ENCODE measurements around the gene ZNF586.
"Not testable (repeated sequence)": the region's sequence is repeated elsewhere in the genome, so short reads cannot be mapped to it uniquely, and the experiment has no call there.

The ZNF586 gene

DNA sequence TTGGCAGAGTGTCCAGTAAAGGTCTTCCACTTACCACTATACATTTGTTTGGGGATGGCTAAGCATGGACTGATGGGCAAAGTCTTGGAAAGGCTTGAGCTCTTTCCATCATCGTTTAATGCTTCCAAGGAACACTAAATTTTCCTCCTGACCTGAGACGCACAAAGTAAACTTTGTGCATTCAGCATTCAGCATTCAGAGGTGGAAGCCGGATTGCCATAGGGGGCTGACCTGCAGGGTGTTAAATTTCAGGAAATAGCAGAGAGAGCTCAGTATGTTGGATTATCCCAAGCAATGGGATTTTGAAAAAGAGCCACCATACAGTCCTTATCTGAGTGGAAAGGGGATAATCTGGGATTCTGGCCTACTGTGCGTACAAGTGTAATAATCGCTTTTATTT, 31.2 kb downstream of the ZNF586 start:
- DNase-seq: no peak

DNA sequence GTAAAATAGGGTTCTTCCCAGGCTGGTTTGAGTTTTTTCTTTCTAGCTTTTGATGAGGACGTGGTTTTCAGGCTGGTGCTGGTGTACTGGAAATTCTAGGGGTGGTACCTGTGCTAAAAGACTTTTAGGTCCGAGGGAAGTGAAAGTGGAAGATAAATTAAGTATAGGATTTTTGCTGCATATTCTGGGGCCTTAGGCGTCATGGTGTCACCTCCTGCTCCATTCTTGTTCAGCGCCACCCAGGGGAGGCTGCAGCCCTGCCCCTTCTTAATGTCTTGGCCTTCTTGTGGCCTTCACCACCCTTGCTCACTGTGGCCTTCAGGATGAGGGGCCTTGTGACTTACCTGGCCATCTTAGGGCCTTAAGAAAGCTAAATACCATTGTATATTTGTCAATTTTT, 32.8 kb downstream of the ZNF586 start:
- no peak for DNase-seq

DNA sequence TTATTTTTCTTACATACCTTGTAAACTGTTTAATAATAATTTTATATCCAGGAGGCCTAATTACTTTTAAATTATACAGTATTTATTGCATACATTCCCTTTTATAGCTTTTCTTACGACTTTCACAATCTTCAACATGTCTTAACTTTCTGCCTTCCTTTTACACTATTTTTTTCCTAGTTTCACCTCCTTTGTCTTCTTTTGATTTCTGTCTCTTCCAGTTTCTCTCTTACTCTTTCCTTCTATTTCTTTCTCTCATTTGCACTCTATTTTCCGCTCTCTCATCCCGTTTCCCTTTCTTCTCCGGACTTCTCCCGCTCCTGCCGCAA, 33.8 kb downstream of the ZNF586 start:
- no peak for DNase-seq

DNA sequence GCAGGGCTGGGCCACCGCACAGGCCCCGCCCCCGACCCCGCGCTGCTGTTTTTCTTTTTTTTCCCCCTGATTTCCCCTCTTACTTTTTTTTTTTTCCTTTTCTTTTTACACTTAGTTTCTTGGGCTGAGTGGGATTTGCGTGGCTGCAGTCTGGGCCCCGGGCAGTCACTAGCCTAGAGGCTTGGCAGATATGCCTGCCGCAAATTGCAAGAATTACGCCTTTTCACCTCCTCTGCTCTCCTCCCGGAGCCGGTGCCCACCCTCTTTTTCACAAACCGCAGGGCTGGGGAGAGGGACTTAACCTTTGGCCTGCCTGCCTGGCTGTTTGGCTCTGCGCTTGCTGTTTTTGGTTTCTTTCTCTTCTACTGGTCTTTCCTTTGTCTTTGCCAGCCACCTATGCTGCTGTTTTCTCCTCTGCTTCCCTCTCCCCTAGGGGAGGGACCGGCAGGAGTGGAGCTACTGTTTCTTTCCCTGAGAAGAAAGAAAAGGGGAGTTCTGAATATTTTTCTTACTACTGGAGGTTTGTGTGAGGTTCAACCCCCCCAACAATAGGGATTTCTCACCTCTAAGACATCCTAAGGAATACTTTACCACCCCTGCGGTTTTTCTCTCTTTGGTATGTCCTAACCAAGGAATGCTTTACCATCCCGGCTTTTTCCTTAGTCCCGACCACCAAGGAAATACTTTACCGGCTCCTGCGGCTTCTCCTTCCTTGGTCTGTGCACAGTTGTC, 34.3 kb downstream of the ZNF586 start:
- peak; percentile 51 for DNase-seq

DNA sequence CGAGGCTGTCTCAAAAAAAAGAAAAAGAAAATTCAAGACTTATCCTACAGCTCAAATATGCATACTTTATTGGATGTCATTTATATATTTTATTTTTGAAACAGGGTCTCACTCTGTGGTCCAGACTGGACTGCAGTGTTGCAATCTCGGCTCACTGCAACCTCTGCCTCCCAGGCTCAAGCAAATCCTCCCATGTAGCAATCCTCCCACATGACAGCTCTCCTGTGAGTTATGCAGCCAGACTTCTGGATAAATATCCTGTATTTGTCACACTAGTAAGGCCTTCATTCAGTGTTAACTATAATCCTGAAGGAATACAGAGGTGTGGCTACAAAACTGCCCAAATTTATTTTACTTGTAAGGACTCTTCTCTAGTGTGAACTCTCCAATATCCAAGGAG, 38.1 kb downstream of the ZNF586 start:
- no peak for DNase-seq

DNA sequence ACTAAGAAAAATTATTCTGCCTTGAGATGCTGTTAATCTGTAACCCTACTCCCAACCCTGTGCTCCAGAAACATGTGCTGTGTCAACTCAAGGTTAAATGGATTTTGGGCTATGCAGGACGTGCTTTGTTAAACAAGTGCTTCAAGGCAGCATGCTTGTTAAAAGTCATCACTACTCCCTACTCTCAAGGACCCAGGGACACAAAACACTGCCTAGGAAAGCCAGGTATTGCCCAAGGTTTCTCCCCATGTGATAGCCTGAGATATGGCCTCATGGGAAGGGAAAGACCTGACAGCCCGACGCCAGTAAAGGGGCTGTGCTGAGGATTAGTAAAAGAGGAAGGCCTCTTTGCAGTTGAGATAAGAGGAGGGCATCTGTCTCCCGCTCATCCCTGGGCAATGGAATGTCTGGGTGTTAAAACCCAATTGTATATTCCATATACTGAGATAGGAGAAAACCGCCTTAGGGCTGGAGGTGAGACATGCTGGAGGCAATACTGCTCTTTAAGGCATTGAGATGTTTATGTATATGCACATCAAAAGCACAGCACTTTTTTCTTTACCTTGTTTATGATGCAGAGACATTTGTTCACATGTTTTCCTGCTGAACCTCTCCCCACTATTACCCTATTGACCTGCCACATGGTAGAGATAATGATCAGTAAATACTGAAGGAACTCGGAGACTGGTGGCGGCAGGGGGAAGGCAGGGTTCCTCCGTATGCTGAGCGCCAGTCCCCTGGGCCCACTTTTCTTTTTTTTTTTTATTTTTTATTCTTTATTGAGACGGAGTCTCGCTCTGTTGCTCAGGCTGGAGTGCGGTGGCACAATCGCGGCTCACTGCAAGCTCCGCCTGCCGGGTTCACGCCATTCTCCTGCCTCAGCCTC, 41.2 kb downstream of the ZNF586 start:
- DNase-seq: not testable (repeated sequence)

DNA sequence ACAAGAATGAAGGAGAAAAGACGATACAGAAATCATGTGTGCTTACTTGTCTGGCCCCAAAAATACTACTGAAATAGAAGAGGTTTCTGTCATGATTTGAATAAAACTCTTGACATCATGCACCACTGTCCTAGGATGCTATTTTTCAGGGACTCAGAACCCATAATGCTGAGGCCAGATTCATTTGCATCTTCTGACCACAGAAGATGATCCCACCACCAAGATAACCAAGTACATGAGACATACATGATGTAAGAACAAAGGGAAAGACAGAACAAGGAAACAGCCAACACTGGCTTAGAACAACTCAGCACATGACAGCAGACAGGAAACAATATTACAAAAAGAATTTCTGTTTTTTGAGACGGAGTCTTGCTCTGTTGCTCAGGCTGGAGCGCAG, 42.8 kb downstream of the ZNF586 start:
- DNase-seq: no peak

DNA sequence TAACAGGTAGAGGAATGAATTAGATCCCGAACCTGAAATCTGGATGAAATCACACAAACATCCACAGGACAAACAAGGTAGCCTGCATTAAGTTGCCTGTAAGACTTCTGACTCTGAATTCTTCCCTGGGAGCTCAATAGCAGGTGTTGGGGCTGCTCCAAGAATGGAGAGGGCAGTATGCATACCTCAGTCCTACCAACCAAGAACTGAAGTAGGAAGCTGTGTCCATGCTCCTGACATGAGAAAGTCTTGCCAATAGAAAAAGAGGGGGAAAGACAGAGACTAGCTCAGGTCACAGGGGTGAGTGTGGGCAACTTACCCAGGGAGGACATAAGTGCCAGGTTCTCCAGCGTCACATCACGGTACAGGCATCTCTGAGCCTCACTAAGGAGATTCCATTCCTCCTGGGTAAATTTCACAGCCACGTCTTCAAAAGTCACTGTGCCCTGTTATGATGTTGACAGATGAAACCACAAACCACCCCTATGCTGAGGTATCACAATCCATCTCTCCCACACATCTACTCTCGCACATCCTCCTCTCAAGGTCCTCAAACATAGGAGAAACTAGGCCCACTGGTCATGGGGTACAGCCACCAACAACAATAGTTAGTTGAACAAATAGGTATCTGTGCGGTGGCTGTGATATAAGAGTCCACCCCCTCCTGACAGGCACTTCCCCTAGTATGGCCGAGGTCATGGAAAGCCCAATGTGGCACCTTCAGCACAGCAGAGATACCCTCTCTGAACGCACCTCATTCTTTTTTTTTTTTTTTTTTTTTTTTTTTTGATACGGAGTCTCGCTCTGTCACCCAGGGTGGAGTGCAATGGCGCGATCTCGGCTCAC, 43.7 kb downstream of the ZNF586 start:
- not testable (repeated sequence) for DNase-seq

DNA sequence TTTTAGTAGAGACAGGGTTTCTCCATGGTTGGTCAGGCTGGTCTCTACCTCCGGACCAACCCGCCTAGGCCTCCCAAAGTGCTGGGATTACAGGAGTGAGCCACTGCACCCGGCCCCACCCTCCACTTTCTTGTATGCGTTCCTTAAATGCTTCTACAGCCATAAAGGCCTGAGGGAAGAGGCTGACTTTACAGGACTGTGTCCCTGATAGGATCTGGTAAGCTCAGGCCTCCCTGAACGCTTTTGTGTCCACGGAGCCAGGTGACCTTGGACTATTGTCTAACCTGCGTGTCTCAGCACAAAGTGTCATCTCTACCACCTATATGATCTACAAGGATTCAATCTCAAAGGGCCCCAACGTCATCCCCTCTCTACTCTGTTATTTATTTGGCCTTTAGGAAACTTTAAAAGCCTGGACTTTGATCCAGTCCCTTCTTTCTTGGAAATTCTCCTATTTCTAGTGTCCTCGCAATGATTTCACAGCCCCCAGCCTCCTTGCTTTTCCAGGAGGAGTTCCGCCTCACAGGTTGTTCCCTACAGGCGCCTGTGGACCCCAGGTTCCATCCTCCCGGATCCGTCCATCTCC, 44.5 kb downstream of the ZNF586 start:
- no peak for DNase-seq

DNA sequence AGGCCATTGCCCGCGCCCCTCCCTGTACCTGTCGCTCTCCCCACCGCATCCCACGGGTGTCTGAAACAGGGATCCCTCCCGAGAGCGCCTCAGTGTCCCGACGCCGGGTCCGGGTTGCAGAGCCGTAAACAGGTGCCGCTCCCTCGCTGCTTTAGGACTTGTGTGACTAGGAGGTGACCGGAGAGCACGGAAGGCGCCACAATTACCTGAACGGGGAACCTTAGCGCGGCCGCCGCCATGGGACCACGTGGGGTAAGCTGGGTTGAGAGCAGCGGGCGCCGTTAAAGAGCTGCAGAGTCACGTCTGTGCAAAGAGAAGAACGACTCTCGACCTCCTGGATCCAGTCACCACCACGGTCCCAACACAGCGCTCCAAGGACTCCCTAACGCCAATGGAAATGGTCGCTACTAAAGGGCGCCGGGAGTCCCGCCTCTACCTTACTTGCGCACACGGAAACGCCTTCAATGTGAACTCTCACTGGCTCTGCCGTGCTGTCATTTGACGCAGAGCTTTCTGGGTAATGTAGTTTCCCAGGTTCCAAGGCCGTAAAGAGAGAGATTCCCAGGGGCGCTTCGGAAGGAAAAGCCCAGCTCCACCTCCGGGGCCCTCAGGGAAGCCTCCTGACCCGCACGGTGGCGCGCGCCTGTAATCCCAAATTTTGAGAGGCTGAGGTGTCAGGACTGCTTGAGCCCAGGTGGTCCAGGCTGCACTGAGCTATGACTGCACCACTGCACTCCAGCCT, 45.2 kb downstream of the ZNF586 start, which contains the start of gene ZNF552:
Gene ZNF552 (minus strand): TSS at position 409 of the 742 bp plus-strand sequence. CDS start 170 bp downstream, at position 239.
- peak; percentile 90 for DNase-seq

DNA sequence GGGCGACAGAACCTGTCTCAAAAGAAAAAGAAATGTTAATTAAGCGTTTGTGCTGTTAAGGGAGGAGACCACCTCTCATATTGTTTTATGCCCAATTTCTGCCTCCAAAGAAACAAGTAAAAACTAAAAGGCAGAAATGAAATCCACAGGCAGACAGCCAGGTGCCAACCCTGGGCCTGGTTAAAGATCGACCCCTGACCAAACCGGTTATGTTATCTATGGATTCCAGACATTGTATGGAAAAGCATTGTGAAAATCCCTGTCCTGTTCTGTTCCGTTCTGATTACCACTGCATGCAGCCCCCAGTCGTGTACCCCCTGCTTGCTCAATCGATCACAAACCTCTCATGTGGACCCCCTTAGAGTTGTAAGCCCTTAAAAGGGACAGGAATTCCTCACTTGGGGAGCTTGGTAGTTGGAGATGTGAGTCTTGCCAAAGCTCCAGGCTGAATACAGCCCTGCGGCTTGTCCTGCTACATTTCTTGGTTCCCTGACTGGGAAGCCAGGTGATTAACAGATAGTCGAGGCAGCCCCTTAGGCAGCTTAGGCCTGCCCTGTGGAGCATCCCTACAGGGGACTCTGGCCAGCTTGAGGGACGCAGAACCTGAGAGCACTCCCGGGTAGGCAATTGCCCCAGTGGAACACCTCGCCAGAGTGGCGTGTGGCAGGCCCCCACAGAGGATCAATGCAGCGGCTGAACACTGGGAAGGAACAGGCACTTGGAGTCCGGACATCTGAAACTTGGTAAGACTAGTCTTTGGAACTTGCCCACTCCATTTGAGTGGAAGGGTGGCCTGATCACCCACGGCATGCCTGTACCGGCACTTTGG, 46.0 kb downstream of the ZNF586 start:
- no peak for DNase-seq

DNA sequence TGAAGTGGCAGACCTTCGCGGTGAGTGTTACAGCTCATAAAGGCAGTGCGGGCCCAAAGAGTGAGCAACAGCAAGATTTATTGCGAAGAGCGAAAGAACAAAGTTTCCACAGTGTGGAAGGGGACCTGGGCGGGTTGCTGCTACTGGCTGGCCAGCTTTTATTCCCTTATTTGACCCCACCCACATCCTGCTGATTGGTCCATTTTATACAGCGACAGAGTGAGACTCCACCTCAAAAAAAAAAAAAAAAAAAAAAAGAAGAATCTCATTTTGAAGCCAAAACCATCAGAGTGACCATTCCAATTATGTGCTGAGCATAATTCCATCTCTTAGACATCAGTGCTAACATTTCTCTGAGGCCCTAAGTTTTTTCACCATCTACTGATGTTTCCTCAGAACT, 47.2 kb downstream of the ZNF586 start:
- DNase-seq: no peak

DNA sequence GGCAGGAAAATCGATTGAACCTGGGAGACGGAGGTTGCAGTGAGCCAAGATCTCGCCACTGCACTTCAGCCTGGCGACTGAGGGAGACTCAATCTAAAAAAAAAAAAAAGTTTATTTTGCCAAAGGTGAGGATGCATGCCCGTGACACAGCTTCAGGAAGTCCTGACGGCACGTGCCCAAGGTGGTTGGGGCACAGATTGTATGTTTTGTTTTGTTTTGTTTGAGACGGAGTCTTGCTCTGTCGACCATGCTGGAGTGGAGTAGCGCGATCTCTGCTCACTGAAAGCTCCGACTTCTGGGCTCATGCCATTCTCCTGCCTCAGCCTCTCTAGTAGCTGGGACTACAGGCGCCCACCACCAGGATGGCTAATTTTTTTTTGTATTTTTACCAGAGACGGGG, 48.5 kb downstream of the ZNF586 start:
- DNase-seq: no peak

DNA sequence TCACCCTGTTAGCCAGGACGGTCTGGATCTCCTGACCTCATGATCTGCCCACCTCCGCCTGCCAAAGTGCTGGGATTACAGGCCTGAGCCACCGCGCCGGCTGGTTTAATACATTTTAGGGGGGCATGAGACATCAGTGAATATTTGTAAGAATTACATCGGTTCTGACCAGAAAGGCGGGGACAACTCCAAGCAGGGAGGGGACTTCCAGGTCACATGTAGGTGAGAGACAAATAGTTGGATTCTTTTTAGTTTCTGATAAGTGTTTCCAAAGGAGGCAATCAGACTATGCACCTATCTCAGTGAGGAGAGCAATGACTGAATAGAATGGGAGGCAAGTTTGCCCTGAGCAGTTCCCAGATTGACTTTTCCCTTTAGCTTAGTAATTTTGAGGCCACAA, 48.9 kb downstream of the ZNF586 start:
- no peak for DNase-seq

DNA sequence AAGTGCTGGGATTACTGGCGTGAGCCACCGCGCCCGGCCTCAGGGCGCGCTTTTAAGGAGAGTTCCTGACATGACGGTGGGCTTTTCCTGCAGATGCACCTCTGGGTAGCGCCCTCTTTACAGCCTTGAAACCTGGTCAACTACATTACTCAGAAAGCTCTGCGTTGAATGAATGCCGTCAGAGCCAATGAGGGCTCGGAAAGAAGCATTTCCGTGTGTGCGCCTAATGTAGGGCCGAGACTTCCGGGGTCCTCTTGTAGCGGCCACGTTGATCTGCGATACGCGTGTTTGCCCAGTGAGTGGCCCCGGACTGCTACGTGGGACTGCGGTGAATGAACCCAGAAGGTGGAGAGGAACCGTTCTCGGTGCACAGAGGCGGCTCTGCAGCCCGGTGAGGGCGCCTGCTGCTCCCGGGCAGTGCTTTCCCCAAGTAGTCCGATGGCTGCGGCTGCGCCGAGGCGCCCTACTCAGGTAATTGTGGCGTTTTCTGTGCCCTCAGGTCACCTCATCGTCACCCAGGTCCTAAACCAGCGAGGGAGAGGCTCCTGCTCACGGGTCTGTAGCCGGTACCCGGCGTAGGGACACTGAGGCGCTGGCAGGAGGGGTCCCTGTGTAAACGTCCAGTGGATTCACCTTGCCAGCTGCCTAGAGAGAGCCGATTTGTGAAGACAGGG, 50.1 kb downstream of the ZNF586 start:
- peak; percentile 89 for DNase-seq

DNA sequence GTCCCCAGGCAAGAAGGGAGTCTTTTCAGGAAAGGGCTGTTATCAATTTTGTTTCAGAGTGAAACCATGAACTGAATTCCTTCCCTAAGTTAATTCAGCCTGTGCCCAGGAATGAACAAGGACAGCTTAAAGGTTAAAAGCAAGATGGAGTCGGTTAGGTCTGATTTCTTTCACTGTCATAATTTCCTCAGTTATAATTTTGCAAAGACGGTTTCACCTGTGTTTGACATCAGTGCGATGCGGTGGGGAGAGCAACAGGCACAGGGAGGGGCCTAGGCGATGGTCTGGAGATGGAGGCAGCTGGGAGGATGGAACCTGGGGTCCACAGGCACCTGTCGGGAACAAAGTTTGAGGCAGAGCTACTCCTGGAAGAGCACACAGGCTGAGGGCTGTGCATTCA, 51.1 kb downstream of the ZNF586 start:
- DNase-seq: no peak

DNA sequence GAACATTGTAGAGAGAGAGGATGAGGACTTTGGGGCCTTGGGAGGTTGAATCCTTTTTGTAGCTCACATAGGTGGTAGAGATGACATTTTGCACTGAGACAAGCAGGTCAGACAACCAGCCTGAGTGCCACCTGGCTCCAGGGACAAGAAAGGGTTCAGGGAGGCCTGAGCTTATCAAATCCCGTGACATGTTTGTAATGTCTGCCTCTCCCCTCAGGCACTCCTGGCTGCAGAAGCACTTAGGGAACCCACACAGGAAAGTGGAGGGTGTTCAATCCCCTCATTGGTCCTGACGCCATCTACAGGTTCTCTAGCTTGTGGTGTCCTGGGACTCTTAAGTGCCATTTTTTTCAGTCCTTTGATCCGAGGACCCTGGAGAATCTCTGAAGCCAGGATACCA, 51.6 kb downstream of the ZNF586 start:
- DNase-seq: not testable (repeated sequence)

DNA sequence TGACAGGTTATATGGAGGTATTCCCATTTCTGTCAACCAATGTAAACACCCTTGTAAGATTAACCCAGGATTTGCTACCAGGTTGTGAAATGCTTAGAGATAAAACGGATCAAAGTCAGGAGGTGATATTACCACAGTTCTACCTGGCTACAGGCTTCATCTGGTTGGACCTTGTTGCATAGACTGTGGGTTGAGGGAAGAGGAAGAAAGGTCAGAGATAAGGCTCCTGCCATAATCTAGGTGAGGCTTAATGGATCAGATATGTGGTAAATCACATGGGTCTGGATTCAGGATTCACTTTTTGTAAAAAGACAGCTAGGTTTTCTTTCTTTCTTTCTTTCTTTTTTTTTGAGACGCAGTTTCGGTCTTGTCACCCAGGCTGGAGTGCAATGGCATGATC, 52.0 kb downstream of the ZNF586 start:
- DNase-seq: not testable (repeated sequence)

DNA sequence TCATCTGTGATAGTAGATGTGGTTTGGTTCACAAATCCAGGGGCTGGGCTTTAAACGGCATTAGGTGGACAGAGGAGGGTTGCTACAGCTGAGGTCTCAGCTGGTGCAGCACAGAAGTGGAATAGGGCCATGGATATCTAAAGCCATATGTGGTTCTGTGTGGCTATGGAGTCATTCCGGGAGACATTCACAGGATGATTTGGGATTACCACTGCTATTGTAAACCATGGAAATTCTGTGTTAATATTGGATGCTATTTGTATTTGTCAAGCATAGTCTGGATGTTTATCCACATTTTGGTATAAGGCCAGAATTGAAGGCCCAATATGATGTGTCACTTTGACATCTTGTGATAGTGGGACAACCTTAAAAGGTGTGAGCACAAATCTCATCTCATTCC, 53.7 kb downstream of the ZNF586 start:
- DNase-seq: not testable (repeated sequence)

DNA sequence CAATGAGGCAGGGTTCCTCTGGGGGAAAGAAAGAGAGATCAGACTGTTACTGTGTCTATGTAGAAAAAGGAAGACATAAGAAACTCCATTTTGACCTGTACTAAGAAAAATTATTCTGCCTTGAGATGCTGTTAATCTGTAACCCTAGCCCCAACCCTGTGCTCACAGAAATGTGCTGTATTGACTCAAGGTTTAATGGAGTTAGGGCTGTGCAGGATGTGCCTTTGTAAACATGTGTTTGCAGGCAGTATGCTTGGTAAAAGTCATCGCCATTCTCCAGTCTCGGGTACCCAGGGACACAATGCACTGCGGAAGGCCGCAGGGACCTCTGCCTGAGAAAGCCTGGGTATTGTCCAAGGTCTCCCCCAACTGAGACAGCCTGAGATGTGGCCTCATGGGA, 54.1 kb downstream of the ZNF586 start:
- DNase-seq: not testable (repeated sequence)

DNA sequence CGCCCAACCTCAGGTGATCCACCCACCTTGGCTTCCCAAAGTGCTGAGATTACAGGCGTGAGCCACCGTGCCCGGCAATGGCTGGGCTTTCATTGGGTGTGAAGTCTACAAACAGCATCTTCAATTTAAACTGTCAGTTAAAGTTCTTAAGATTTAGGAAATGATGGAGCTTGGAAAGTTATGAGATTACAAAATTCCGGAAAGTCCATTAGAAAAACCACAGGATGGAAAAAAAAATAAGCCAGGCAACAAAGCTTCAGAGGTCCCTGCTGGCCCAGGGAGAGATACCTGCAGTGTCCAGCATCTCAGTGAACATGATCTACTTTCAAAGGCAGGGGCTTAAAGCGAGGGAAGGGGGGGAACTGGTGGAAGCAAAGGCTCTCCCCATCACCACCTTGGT, 56.0 kb downstream of the ZNF586 start:
- no peak for DNase-seq

Data from DMS79 (cell line).